ENCODE measurements around the gene SWT1. TPM values are rescaled to one million over a fixed set of nuclear protein-coding genes. Genes with fewer than 3 reads are reported as not detected.
A peak's percentile ranks its signal among the peaks of the same experiment; 100 is the strongest.

Gene SWT1
- 4.4 TPM for total RNA-seq
- long read RNA-seq, partial matches to known transcripts: 0 of 2 reads
- long read RNA-seq, other reads (novel, unspliced or antisense): 2 of 2 reads

- DNase-seq (ENCODE audit: low spot score): peak; percentile 99
Observed at GRCh38 chr1:185156854-185157598, at the start of gene SWT1, which contains the start of gene TRMT1L. Gene SWT1, plus strand, starts transcription at chr1:185157167. Its CDS starts 3,675 bp downstream, at chr1:185160842. Gene TRMT1L, minus strand, starts transcription at chr1:185156953. Its CDS starts 241 bp downstream, at chr1:185156712.

GRCh38 chr1:185108321-185108720 lies 48.6 kb upstream of the SWT1 start:
- no peak for DNase-seq (ENCODE audit: low spot score)

- no peak for DNase-seq (ENCODE audit: low spot score)
Observed at GRCh38 chr1:185110145-185110544, 46.8 kb upstream of the SWT1 start.

- DNase-seq (ENCODE audit: low spot score): no peak
Observed at GRCh38 chr1:185111873-185112272, 45.1 kb upstream of the SWT1 start.

- no peak for DNase-seq (ENCODE audit: low spot score)
Observed at GRCh38 chr1:185112356-185112755, 44.6 kb upstream of the SWT1 start.

GRCh38 chr1:185129708-185130107 lies 27.3 kb upstream of the SWT1 start:
- DNase-seq (ENCODE audit: low spot score): no peak

GRCh38 chr1:185132534-185132933 lies 24.4 kb upstream of the SWT1 start:
- no peak for DNase-seq (ENCODE audit: low spot score)

- DNase-seq (ENCODE audit: low spot score): no peak
Observed at GRCh38 chr1:185137896-185138545, 18.9 kb upstream of the SWT1 start.

GRCh38 chr1:185139246-185139645 lies 17.7 kb upstream of the SWT1 start:
- no peak for DNase-seq (ENCODE audit: low spot score)

- no peak for DNase-seq (ENCODE audit: low spot score)
Observed at GRCh38 chr1:185144233-185144632, 12.7 kb upstream of the SWT1 start.

GRCh38 chr1:185151215-185151614 lies 5.8 kb upstream of the SWT1 start:
- DNase-seq (ENCODE audit: low spot score): no peak

- DNase-seq (ENCODE audit: low spot score): no peak
Observed at GRCh38 chr1:185152187-185152767, 4.7 kb upstream of the SWT1 start.

- DNase-seq (ENCODE audit: low spot score): no peak
Observed at GRCh38 chr1:185154912-185155513, 2.0 kb upstream of the SWT1 start.

- no peak for DNase-seq (ENCODE audit: low spot score)
Observed at GRCh38 chr1:185155600-185156287, 1.2 kb upstream of the SWT1 start.

GRCh38 chr1:185156288-185156853 lies 596 bp upstream of the SWT1 start:
- DNase-seq (ENCODE audit: low spot score): peak; percentile 92

GRCh38 chr1:185157599-185158412 lies 839 bp downstream of the SWT1 start:
- no peak for DNase-seq (ENCODE audit: low spot score)

GRCh38 chr1:185158800-185159199 lies 1.8 kb downstream of the SWT1 start:
- DNase-seq (ENCODE audit: low spot score): no peak

- DNase-seq (ENCODE audit: low spot score): no peak
Observed at GRCh38 chr1:185159966-185160365, 3.0 kb downstream of the SWT1 start.

GRCh38 chr1:185162491-185162890 lies 5.5 kb downstream of the SWT1 start:
- DNase-seq (ENCODE audit: low spot score): no peak

GRCh38 chr1:185166106-185166505 lies 9.1 kb downstream of the SWT1 start:
- no peak for DNase-seq (ENCODE audit: low spot score)

Data from mesenteric fat pad (tissue), 1 donor.